ENCODE data around the gene CCDC85B. TPM values are rescaled to one million over a fixed set of nuclear protein-coding genes. Genes with fewer than 3 reads are reported as not detected.
A peak's percentile ranks its signal among the peaks of the same experiment; 100 is the strongest.

Gene CCDC85B
- total RNA-seq, 2 donors from 2014 or later = 49.8 to 54.5 TPM

GRCh38 chr11:65868907-65869306 is 21.6 kb upstream of the CCDC85B start:
- Histone ChIP-seq H3K36me3 (replicated peaks in 1 of 2; ENCODE audit: insufficient read depth in 1 of 2, low read depth in 2 of 2) (peaks cover 3 to 13% of the 10 kb centered on the region in 2 donors), H3K4me3 (no peak overlapping the region), H3K27me3 (no peaks in the 10 kb centered on the region), H3K27ac (no peak overlapping the region), H3K4me1 (peaks cover 20% of the 10 kb centered on the region), H3K9me3 (no peaks in the 10 kb centered on the region)
- TF ChIP-seq CTCF (IDR thresholded peaks at IDR 0.05) = no peak
- TF ChIP-seq POLR2A (IDR thresholded peaks at IDR 0.05) = no peak
- WGBS, 2 donors = 69 to 82% methylated on average over 3 of the region's 3 CpGs
- ATAC-seq (no peak), DNase-seq (no peak)
- intact Hi-C loops (cut with DNase I) = no loop called here

DNA sequence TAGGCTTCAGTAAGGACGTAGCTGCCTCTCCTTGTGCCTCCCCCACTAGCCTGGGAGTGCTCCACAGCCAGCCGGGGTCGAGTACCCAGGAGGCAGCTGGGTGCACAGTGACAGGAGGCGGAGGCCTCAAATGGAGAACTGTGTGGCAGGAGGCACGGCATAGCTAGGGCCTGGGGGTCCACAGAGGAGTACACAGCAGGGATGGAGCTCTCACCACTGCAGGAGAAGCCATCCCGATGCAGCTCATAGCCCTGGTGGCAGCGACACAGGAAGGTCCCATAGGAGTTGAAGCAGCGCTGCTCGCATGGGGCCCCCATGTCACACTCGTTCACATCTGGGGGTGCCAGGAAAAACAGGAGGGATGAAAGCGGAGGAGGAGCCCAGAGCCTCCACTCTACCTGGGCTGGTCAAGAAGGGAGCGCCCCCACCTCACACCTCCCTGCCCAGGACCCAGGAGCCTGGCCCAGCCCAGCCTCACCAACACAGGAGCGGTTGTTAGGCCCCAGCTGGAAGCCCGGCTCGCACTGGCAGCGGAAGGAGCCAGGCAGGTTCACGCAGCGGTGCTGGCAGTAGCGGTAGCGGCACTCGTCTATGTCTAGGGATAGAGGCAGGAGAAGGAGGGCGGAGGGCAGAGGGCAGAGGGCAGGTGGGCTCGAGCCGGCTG is 20.7 kb upstream of the CCDC85B start:
- WGBS, 2 donors = 77 to 83% methylated on average over 16 to 24 of the region's 24 CpGs

DNA sequence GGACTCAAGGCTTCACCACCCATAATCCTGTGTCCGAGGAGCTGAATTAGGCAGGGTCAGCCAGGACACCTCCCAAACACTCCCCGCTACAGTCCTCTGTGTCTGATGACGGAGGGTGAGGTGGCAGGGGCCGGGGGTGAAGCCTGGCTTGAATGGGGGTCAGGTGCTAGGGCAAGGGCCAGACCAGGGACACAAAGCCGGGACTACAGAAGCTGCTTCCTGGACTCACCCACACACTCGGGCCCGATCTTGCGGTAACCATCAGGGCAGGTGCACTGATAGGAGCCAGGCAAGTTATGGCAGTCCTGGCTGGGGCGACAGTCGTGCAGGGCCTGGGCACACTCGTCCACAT is 20.2 kb upstream of the CCDC85B start:
- TF ChIP-seq CTCF (IDR thresholded peaks at IDR 0.05) (no peak), POLR2A (IDR thresholded peaks at IDR 0.05) (no peak)
- H3K27me3 ChIP-seq = no peaks in the 10 kb centered on the region
- no peak overlapping the region for H3K27ac ChIP-seq
- H3K4me1 ChIP-seq = peaks cover 25% of the 10 kb centered on the region
- H3K9me3 ChIP-seq = no peaks in the 10 kb centered on the region
- H3K36me3 ChIP-seq (replicated peaks in 1 of 2; ENCODE audit: insufficient read depth in 1 of 2, low read depth in 2 of 2) = peaks cover 3 to 4% of the 10 kb centered on the region in 2 donors
- WGBS, 2 donors = 68 to 70% methylated on average over 5 to 11 of the region's 11 CpGs
- intact Hi-C loops (cut with DNase I) = no loop called here
- DNase-seq (peak in 1 of 4 donors; percentile 16), ATAC-seq (no peak)
- H3K4me3 ChIP-seq = no peak overlapping the region

More for the DNA sequence above, 20.7 kb upstream of the CCDC85B start:
- DNase-seq = peak in 1 of 4 donors; percentile 12
- Histone ChIP-seq H3K27me3 (no peaks in the 10 kb centered on the region), H3K4me3 (no peak overlapping the region), H3K4me1 (peaks cover 25% of the 10 kb centered on the region), H3K36me3 (replicated peaks in 1 of 2; ENCODE audit: insufficient read depth in 1 of 2, low read depth in 2 of 2) (peaks cover 3 to 6% of the 10 kb centered on the region in 2 donors), H3K27ac (no peak overlapping the region), H3K9me3 (no peaks in the 10 kb centered on the region)
- ATAC-seq = no peak
- TF ChIP-seq CTCF (IDR thresholded peaks at IDR 0.05) = no peak
- TF ChIP-seq POLR2A (IDR thresholded peaks at IDR 0.05) = no peak
- intact Hi-C loops (cut with DNase I) = no loop called here

DNA sequence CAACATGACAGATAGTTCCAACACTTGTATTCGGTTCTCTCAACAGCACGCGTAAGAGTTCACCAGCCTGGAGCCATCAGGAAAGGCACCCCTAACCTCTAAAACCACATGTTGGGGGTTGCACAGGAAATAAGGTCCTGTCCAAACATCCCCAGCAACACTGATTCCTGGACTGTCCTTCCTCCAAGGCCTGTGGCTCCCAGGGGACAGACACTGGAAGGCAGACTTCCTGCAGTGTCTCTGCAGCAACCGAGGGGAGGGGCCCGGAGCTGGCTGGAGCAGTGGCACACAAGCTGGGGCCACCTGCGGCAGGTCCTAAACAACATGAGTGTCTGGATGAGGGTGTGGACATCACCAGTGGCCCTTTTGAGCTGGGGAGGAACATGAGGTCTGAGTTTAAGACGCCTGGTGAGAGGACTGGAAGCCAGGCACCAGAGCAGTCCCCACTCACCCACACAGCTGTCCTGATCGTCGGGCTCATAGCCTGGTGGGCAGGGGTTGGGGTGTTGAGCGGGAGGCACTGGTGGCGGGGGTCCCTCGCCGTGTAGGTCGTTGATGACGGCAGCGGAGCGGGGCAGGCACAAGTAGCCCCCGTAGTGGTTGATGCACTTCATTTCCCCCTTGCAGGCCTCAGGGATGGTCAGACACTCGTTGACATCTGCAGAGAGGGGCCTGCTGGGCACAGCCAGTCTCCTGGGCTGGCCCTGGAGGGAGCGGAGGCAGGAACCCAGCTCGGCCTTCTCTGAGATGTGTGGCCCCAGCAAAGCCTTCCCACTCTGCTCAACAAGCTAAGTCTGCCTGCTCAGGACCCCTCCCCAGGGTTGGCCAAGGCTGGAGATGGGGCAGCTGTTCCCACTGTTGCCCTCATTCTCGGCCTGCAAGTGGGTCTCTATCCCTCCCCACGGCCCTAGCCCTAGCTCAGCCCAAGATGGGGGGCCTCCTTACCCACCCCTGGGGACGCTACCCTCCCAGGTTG is 19.5 kb upstream of the CCDC85B start:
- TF ChIP-seq POLR2A (IDR thresholded peaks at IDR 0.05) (no peak), CTCF (IDR thresholded peaks at IDR 0.05) (no peak)
- peak in 1 of 4 donors; percentile 24 for DNase-seq
- Histone ChIP-seq H3K27ac (peak overlapping the region in 2 of 4 donors; percentile 77 to 80), H3K9me3 (no peaks in the 10 kb centered on the region), H3K36me3 (replicated peaks in 1 of 2; ENCODE audit: insufficient read depth in 1 of 2, low read depth in 2 of 2) (peaks cover 0 to 1% of the 10 kb centered on the region in 2 donors), H3K4me1 (peaks cover 25% of the 10 kb centered on the region), H3K27me3 (no peaks in the 10 kb centered on the region), H3K4me3 (no peak overlapping the region)
- intact Hi-C loops (cut with DNase I) = no loop called here
- no peak for ATAC-seq
- WGBS, 2 donors = 71 to 74% methylated on average over 20 to 24 of the region's 24 CpGs

Data from body of pancreas (tissue), 4 donors.